A673 (cell line): ENCODE results near the gene CTNNA3.

Experiments
- EZH2 ChIP-seq: fragments of 200-600 bp; sonication (generic); IDR thresholded peaks from 2 replicates; pipeline ENCODE4 v1.6.1; 2017; ENCODE audit warnings: borderline replicate concordance, low read depth, mild to moderate bottlenecking, mixed read lengths, antibody characterized with exemption, low read length; ENCODE audit not compliant: poor library complexity, severe bottlenecking
- TF ChIP-seq, protein P1 (sequence below): fragments of 300-800, 200-600 bp; sonication (generic); conservative IDR thresholded peaks from 2 replicates; pipeline ENCODE4 v1.5.1; 2017; ENCODE audit warnings: low read depth, mild to moderate bottlenecking, antibody characterized with exemption, low read length, moderate library complexity, mixed read lengths

DNA sequence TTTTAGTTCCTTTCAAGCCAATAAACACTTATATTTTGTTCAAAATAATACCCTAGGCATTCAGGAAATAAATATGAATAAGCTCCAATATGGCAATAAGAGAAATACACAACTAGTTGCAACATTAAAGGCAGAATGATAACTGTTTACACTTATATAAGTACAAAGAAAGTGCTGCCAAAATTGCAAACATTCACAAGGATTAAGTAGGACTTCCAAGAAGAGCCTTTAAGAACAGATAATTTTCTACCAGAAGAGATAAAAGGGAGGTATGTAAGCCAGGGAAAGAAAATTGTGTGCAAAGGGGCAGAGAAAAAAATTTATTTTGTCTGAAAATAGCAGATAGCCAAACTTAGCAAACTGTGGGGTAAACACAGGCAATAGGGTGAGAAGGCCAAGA lies 83.8 kb downstream of the CTNNA3 start:
- TF ChIP-seq, protein P1, sequence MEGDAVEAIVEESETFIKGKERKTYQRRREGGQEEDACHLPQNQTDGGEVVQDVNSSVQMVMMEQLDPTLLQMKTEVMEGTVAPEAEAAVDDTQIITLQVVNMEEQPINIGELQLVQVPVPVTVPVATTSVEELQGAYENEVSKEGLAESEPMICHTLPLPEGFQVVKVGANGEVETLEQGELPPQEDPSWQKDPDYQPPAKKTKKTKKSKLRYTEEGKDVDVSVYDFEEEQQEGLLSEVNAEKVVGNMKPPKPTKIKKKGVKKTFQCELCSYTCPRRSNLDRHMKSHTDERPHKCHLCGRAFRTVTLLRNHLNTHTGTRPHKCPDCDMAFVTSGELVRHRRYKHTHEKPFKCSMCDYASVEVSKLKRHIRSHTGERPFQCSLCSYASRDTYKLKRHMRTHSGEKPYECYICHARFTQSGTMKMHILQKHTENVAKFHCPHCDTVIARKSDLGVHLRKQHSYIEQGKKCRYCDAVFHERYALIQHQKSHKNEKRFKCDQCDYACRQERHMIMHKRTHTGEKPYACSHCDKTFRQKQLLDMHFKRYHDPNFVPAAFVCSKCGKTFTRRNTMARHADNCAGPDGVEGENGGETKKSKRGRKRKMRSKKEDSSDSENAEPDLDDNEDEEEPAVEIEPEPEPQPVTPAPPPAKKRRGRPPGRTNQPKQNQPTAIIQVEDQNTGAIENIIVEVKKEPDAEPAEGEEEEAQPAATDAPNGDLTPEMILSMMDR: no peak
- TF ChIP-seq EZH2: no peak
